C4-2B (cell line): Measurements from ENCODE around the gene YARS1.

Experiments used
- CTCF ChIP-seq: fragments of 450-650 bp; conservative IDR thresholded peaks from 2 replicates; pipeline ENCODE4 v1.5.1; 2017; ENCODE audit warnings: mild to moderate bottlenecking
- ZFX ChIP-seq: fragments of 450-650 bp; IDR thresholded peaks from 2 replicates; pipeline ENCODE4 v1.6.1; 2017

GRCh38 chr1:32744071-32744425 is 73.1 kb downstream of the YARS1 start:
- no peak for TF ChIP-seq CTCF
- no peak for TF ChIP-seq ZFX
